HepG2 (cell line): Measurements from ENCODE around the gene RWDD4. TPM values are rescaled to one million over a fixed set of nuclear protein-coding genes. Genes with fewer than 3 reads are reported as not detected.

Experiments
- ATAC-seq: fragments of 200-7000 bp; cut with Tn5 transposase; 3 replicates; pipeline ENCODE4 v1.9.1; 2020; ENCODE audit warnings: mild to moderate bottlenecking, moderate library complexity
- Bru-seq: library from RNA; stranded (reverse); fragments of 400-500 nt; gene quantifications from one replicate; lab custom pipeline; 2021; lab: Mats Ljungman, UMichigan
- BruChase-seq, 2 experiments: library from RNA; stranded (reverse); fragments of 400-500 nt; gene quantifications; one replicate each; lab custom pipeline; 2021; lab: Mats Ljungman, UMichigan
- BruUV-seq: library from RNA; stranded (reverse); fragments of 400-500 nt; replicated peaks from 2 replicates; lab custom pipeline; 2021; lab: Mats Ljungman, UMichigan
- CTCF ChIA-PET: fragments of 300-600 bp; formaldehyde crosslinking; extraction: SDS; loops from one replicate; lab custom pipeline; 2021; ENCODE audit warnings: low total read pairs, inconsistent platforms, low intra/inter-chr PET ratio; lab: Yijun Ruan, JAX
- POLR2A ChIA-PET: fragments of 350-600 bp; sonication (Branson Sonifier 250); formaldehyde crosslinking; loops from one replicate; lab custom pipeline; 2020; ENCODE audit warnings: antibody characterized with exemption, inconsistent platforms; lab: Yijun Ruan, JAX
- DNase-seq: peaks from one replicate; pipeline ENCODE4 v3.0.0-alpha.2; 2015; ENCODE audit warnings: low spot score
- FAIRE-seq: peaks from 3 replicates; lab custom pipeline; 2011; peaks lifted over from hg19 to GRCh38; lab: Jason Lieb, UNC
- H2AFZ ChIP-seq: one replicate; pipeline ENCODE4 v1.6.1; 2011; ENCODE audit warnings: low read length, inconsistent platforms
- H3K27ac ChIP-seq: fragments of 300-600 bp; 3 replicates; pipeline ENCODE4 v1.8.0; 2011; ENCODE audit warnings: mixed run types, mild to moderate bottlenecking, mixed read lengths, low read length, inconsistent platforms; ENCODE audit not compliant: insufficient read depth; ENCODE audit errors: extremely low read length
- H3K27me3 ChIP-seq, 2 experiments: fragments of 200-600 bp in 1 of 2; 2 replicates in 1 of 2; 3 replicates in 1 of 2; pipeline versions ENCODE4 v1.6.0 to v1.8.0; 2011; ENCODE audit warnings: low read length in 2 of 2, mild to moderate bottlenecking in 2 of 2, moderate library complexity in 2 of 2, inconsistent platforms in 1 of 2; ENCODE audit not compliant: insufficient read depth in 2 of 2, control insufficient read depth in 1 of 2
- H3K36me3 ChIP-seq, 2 experiments: fragments of 200-600 bp in 1 of 2; replicated peaks in 1 of 2; 2 replicates in 1 of 2; 3 replicates in 1 of 2; pipeline versions ENCODE4 v1.5.1 to v1.8.0; 2011; ENCODE audit warnings: low read length in 2 of 2, inconsistent platforms in 1 of 2; ENCODE audit not compliant: insufficient read depth in 2 of 2, control insufficient read depth in 1 of 2
- H3K4me1 ChIP-seq: 2 replicates; pipeline ENCODE4 v1.5.1; 2012; ENCODE audit warnings: low read length, inconsistent platforms; ENCODE audit not compliant: insufficient read depth
- H3K4me2 ChIP-seq: 2 replicates; pipeline ENCODE4 v1.6.0; 2011; ENCODE audit warnings: low read depth, low read length, inconsistent platforms
- H3K4me3 ChIP-seq, 3 experiments: fragments of 200-600 bp in 1 of 3; sonication (generic), shearing (Covaris generic) in 1 of 3; replicated peaks in 1 of 3; 2 replicates each; pipeline ENCODE4 v1.5.1; 2011 to 2016; ENCODE audit warnings: low read length in 3 of 3, inconsistent platforms in 2 of 3, low read depth in 2 of 3, mild to moderate bottlenecking in 2 of 3, control low read depth in 1 of 3, mixed read lengths in 1 of 3; ENCODE audit not compliant: insufficient read depth in 1 of 3
- H3K79me2 ChIP-seq: one replicate; pipeline ENCODE4 v1.6.1; 2011; ENCODE audit warnings: low read length, inconsistent platforms; ENCODE audit not compliant: insufficient read depth
- H3K9ac ChIP-seq: 2 replicates; pipeline ENCODE4 v1.6.0; 2011; ENCODE audit warnings: mild to moderate bottlenecking, low read depth, low read length, inconsistent platforms; ENCODE audit not compliant: insufficient read depth
- H3K9me3 ChIP-seq: 2 replicates; pipeline ENCODE4 v1.5.1; 2012; ENCODE audit warnings: mild to moderate bottlenecking, low read length
- H4K20me1 ChIP-seq: 2 replicates; pipeline ENCODE4 v1.6.0; 2011; ENCODE audit warnings: inconsistent platforms, mild to moderate bottlenecking, low read length, moderate library complexity; ENCODE audit not compliant: insufficient read depth
- ATF7 ChIP-seq, 2 experiments: fragments of 450-650 bp in 1 of 2; sonication (generic) in 1 of 2; formaldehyde crosslinking in 1 of 2; IDR thresholded peaks; 2 replicates each; pipeline versions ENCODE4 v1.4.0 to v1.6.1; 2016 to 2020; ENCODE audit warnings: antibody characterized with exemption in 1 of 2, mild to moderate bottlenecking in 1 of 2, missing genetic modification reagents in 1 of 2
- CC2D1A ChIP-seq: sonication (generic); formaldehyde crosslinking; IDR thresholded peaks from 2 replicates; pipeline ENCODE4 v1.8.1; 2023; ENCODE audit warnings: mild to moderate bottlenecking, missing genetic modification reagents
- DNMT1 ChIP-seq: sonication (generic); formaldehyde crosslinking; IDR thresholded peaks from 2 replicates; pipeline ENCODE4 v1.5.1; 2020; ENCODE audit warnings: mild to moderate bottlenecking, missing genetic modification reagents
- FOXA3 ChIP-seq: IDR thresholded peaks from 2 replicates; pipeline ENCODE4 v1.6.1; 2016; ENCODE audit warnings: missing genetic modification reagents, missing compliant biosample characterization
- GABPA ChIP-seq, 2 experiments: IDR thresholded peaks; 2 replicates each; pipeline ENCODE4 v1.6.1; 2011 to 2016; ENCODE audit warnings: low read depth in 2 of 2, low read length in 1 of 2, missing biosample characterization in 1 of 2, missing genetic modification characterization in 1 of 2
- GABPB1 ChIP-seq: IDR thresholded peaks from 2 replicates; pipeline ENCODE4 v1.6.1; 2016; ENCODE audit warnings: mild to moderate bottlenecking, missing genetic modification reagents, moderate library complexity, missing compliant biosample characterization
- NFYC ChIP-seq: IDR thresholded peaks from 2 replicates; pipeline ENCODE4 v1.6.1; 2016; ENCODE audit warnings: missing genetic modification reagents, missing compliant biosample characterization
- PCBP1 ChIP-seq: fragments of 200-400 bp; formaldehyde crosslinking; IDR thresholded peaks from 2 replicates; pipeline ENCODE4 v1.6.1; 2017; ENCODE audit warnings: mild to moderate bottlenecking, low read depth, low read length, borderline replicate concordance
- TARDBP ChIP-seq: sonication (generic); formaldehyde crosslinking; IDR thresholded peaks from 2 replicates; pipeline ENCODE4 v1.8.0; 2022; ENCODE audit warnings: mild to moderate bottlenecking, missing genetic modification reagents
- ZFP36 ChIP-seq: fragments of 150-350 bp; IDR thresholded peaks from 2 replicates; pipeline ENCODE4 v1.6.1; 2018; ENCODE audit warnings: borderline replicate concordance, low read length, low read depth; ENCODE audit not compliant: partially characterized antibody
- ZMAT3 ChIP-seq: sonication (generic); formaldehyde crosslinking; conservative IDR thresholded peaks from 2 replicates; pipeline ENCODE4 v1.7.0; 2021; ENCODE audit warnings: missing genetic modification reagents
- ZNF333 ChIP-seq: sonication (generic); formaldehyde crosslinking; IDR thresholded peaks from 2 replicates; pipeline ENCODE4 v1.4.0; 2020; ENCODE audit warnings: mild to moderate bottlenecking, missing genetic modification reagents, borderline replicate concordance
- ZNF414 ChIP-seq: sonication (generic); formaldehyde crosslinking; IDR thresholded peaks from 2 replicates; pipeline ENCODE4 v1.5.0; 2020; ENCODE audit warnings: missing genetic modification reagents
- WGBS: methylation state at CpG from one replicate; pipeline ENCODE4 v1.1.6; 2017; ENCODE audit warnings: low lambda C conversion rate; 5-methylcytosine and 5-hydroxymethylcytosine counted together
- in situ Hi-C: cut with HindIII; loops from 2 replicates; pipeline ENCODE4 v1.10.0; 2017; ENCODE audit warnings: low pct_unique_long_range_greater_than_20kb; ENCODE audit not compliant: extremely low pct_ligation_motif_present
- intact Hi-C: fragments of 100-400 bp; cut with micrococcal nuclease; formaldehyde crosslinking; loops from one replicate; pipeline ENCODE4 v1.10.0; 2022; ENCODE audit not compliant: unreplicated experiment
- long read RNA-seq, 2 experiments: library from RNA in 1 of 2; library from polyadenylated mRNA in 1 of 2; stranded (forward) in 1 of 2; unstranded in 1 of 2; transcript quantifications; one replicate each; pipeline ENCODE4 v2.0.0, GENCODE V29; 2019 to 2022
- polyA minus RNA-seq, 3 experiments: library from RNA; depleted of rRNA, polyadenylated mRNA; stranded (reverse); fragments of >200 nt; gene quantifications; 2 replicates each; pipeline ENCODE4 v1.2.3, GENCODE V29; 2011; ENCODE audit warnings: low replicate concordance in 1 of 3
- polyA plus RNA-seq, 8 experiments: library from polyadenylated mRNA; depleted of rRNA in 3 of 8; stranded (reverse) in 7 of 8; unstranded in 1 of 8; fragments of >200 nt; fragmentation: Illumina TruSeq in 4 of 8; extraction: Trizol in 4 of 8; gene quantifications; 2 replicates each; pipeline versions ENCODE4 v1.2.1 to v1.2.3, GENCODE V29; 2011 to 2016; ENCODE audit warnings: low read depth in 4 of 8, missing spikeins in 1 of 8, mixed read lengths in 1 of 8; ENCODE audit not compliant: insufficient read depth in 1 of 8
- total RNA-seq, 5 experiments: library from RNA; depleted of rRNA; stranded (reverse); fragments of >200 nt; fragmentation: Illumina TruSeq; extraction: Trizol; gene quantifications; 2 replicates each; pipeline ENCODE4 v1.2.3, GENCODE V29; 2016; ENCODE audit warnings: low read depth in 1 of 5
- TF ChIP-seq, protein P1 (sequence below): sonication (generic); formaldehyde crosslinking; IDR thresholded peaks from 2 replicates; pipeline ENCODE4 v1.4.0; 2020; ENCODE audit warnings: missing genetic modification reagents, borderline replicate concordance

Gene RWDD4
- total RNA-seq (2016; rRNA removed; fragmentation: Illumina TruSeq; extraction: Trizol): 25.4 and 28.9 TPM in 2 replicates
- 30.6 and 35.1 TPM in 2 replicates for total RNA-seq (2016; cell fraction: cytosol; rRNA removed; fragmentation: Illumina TruSeq; extraction: Trizol; ENCODE audit: low read depth)
- 24.2 and 28.6 TPM in 2 replicates for total RNA-seq (2016; cell fraction: insoluble cytoplasmic fraction; rRNA removed; fragmentation: Illumina TruSeq; extraction: Trizol)
- total RNA-seq (2016; cell fraction: membrane; rRNA removed; fragmentation: Illumina TruSeq; extraction: Trizol): 43.1 and 46.1 TPM in 2 replicates
- 11.4 and 15.6 TPM in 2 replicates for total RNA-seq (2016; cell fraction: nucleus; rRNA removed; fragmentation: Illumina TruSeq; extraction: Trizol)
- 6.8 and 10.2 TPM in 2 replicates for polyA plus RNA-seq (2011; rRNA removed)
- polyA plus RNA-seq (2011; cell fraction: cytosol; rRNA removed): 4.2 and 5.7 TPM in 2 replicates
- 2.7 and 2.9 TPM in 2 replicates for polyA plus RNA-seq (2011; cell fraction: nucleus; rRNA removed)
- 10.8 and 11.6 TPM in 2 replicates for polyA plus RNA-seq (2012)
- polyA plus RNA-seq (2016; cell fraction: cytosol; fragmentation: Illumina TruSeq; extraction: Trizol; ENCODE audit: low read depth): 53.3 and 61.6 TPM in 2 replicates
- 34.9 and 38.2 TPM in 2 replicates for polyA plus RNA-seq (2016; cell fraction: insoluble cytoplasmic fraction; fragmentation: Illumina TruSeq; extraction: Trizol; ENCODE audit: low read depth)
- 47.9 and 57.2 TPM in 2 replicates for polyA plus RNA-seq (2016; cell fraction: membrane; fragmentation: Illumina TruSeq; extraction: Trizol; ENCODE audit: low read depth)
- polyA plus RNA-seq (2016; cell fraction: nucleus; fragmentation: Illumina TruSeq; extraction: Trizol; ENCODE audit: insufficient read depth, low read depth): 22.5 and 24.5 TPM in 2 replicates
- polyA minus RNA-seq (2011; rRNA and poly(A)+ RNA removed; ENCODE audit: low replicate concordance): 1.4 and 3.0 TPM in 2 replicates
- 3.8 and 5.0 TPM in 2 replicates for polyA minus RNA-seq (2011; cell fraction: cytosol; rRNA and poly(A)+ RNA removed)
- polyA minus RNA-seq (2011; cell fraction: nucleus; rRNA and poly(A)+ RNA removed): 7.5 and 12.9 TPM in 2 replicates
- Bru-seq, nascent RNA: percentile 65 among the genes with signal in this experiment
- BruChase-seq, experiment 1, labeled RNA remaining after a 6-hour chase: percentile 66 among the genes with signal in this experiment
- BruChase-seq, experiment 2, labeled RNA remaining after a 2-hour chase: percentile 65 among the genes with signal in this experiment
- long read RNA-seq, experiment 1, transcript RWDD4-202 (7 exons, 2,590 nt): major isoform, 20 of 30 reads
- long read RNA-seq, experiment 1, partial matches to known transcripts: 5 of 30 reads
- long read RNA-seq, experiment 1, other reads (novel, unspliced or antisense): 5 of 30 reads
- long read RNA-seq, experiment 2, transcript RWDD4-202 (7 exons, 2,590 nt): major isoform, 21 of 53 reads
- long read RNA-seq, experiment 2, partial matches to known transcripts: 0 of 53 reads
- long read RNA-seq, experiment 2, other reads (novel, unspliced or antisense): 32 of 53 reads

- peak within 1 kb of the TSS; percentile 70 for H3K27ac ChIP-seq
- peaks cover 25% of the 10 kb centered on the region for H3K79me2 ChIP-seq
- H3K27me3 ChIP-seq: no peaks in the 10 kb centered on the region; a peak in 1 of 5 replicates
- intact Hi-C loops (loop anchor here (1.0 to 5.0 kb wide), 3 partner anchors 40 to 153 kb away; no protein-coding TSS in a partner anchor), in situ Hi-C loops (no loop called here)
- H3K4me3 ChIP-seq: peak within 1 kb of the TSS; percentile 77 to 85 (median 82)
- no TSS peak for BruUV-seq
- POLR2A ChIA-PET: interaction anchor here (0.7 to 1.1 kb wide), 2 partner anchors 191 to 216 kb away, joined by 3 to 4 read pairs; no protein-coding TSS in a partner anchor
- CTCF ChIA-PET: no interaction called here
- peak within 1 kb of the TSS; percentile 80 for H3K9ac ChIP-seq
- no peaks in the 10 kb centered on the region for H4K20me1 ChIP-seq
- ATAC-seq: peak; percentile 99
- peak; percentile 94 for DNase-seq
- WGBS: 1% methylated on average over 28 of the region's 63 CpGs
- peaks cover 35% of the 10 kb centered on the region for H3K4me1 ChIP-seq
- H3K4me2 ChIP-seq: peak within 1 kb of the TSS; percentile 80
- H2AFZ ChIP-seq: peak within 1 kb of the TSS; percentile 82
- no peaks in the 10 kb centered on the region for H3K9me3 ChIP-seq
- FAIRE-seq: peak; percentile 18
- H3K36me3 ChIP-seq: 0 out of 5 replicates have a peak, but pooled peaks cover 0 to 1% of the 10 kb centered on the region in 2 experiments
- TF ChIP-seq ZMAT3 (CRISPR knock-in tag) (no peak), FOXA3 (CRISPR knock-in tag) (peak; percentile 31; the same call in 1 of the 2 replicates), CC2D1A (no peak), GABPB1 (CRISPR knock-in tag) (peak; percentile 96), GABPA (IDR thresholded peaks at IDR 0.05; ENCODE audit: low read depth, low read length) (peak; percentile 88), GABPA (CRISPR knock-in tag; IDR thresholded peaks at IDR 0.05; ENCODE audit: low read depth) (peak; percentile 92), ATF7 (IDR thresholded peaks at IDR 0.05) (no peak), ATF7 (CRISPR knock-in tag; IDR thresholded peaks at IDR 0.05) (peak; percentile 54; the same call in 1 of the 2 replicates), ZNF414 (CRISPR knock-in tag) (0 out of 2 replicates have a peak, but pooled peaks have one; percentile 48), PCBP1 (no peak), ZNF333 (CRISPR knock-in tag) (peak; percentile 60; the same call in 1 of the 2 replicates), NFYC (CRISPR knock-in tag) (peak; percentile 93), TARDBP (peak; percentile 58; the same call in 1 of the 2 replicates), ZFP36 (no peak), DNMT1 (0 out of 2 replicates have a peak, but pooled peaks have one; percentile 51)
- TF ChIP-seq, protein P1, sequence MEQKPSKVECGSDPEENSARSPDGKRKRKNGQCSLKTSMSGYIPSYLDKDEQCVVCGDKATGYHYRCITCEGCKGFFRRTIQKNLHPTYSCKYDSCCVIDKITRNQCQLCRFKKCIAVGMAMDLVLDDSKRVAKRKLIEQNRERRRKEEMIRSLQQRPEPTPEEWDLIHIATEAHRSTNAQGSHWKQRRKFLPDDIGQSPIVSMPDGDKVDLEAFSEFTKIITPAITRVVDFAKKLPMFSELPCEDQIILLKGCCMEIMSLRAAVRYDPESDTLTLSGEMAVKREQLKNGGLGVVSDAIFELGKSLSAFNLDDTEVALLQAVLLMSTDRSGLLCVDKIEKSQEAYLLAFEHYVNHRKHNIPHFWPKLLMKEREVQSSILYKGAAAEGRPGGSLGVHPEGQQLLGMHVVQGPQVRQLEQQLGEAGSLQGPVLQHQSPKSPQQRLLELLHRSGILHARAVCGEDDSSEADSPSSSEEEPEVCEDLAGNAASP (CRISPR knock-in tag): peak; percentile 39; the same call in 1 of the 2 replicates
Observed at GRCh38 chr4:183659029-183659871, at the start of gene RWDD4, which contains the start of gene TRAPPC11. Gene RWDD4, minus strand, starts transcription at chr4:183659185. Its CDS starts 233 bp downstream, at chr4:183658952. Gene TRAPPC11, plus strand, starts transcription at chr4:183659293. Its CDS starts 4,575 bp downstream, at chr4:183663868.
